Measurements from ENCODE around the gene THOC1.

DNA sequence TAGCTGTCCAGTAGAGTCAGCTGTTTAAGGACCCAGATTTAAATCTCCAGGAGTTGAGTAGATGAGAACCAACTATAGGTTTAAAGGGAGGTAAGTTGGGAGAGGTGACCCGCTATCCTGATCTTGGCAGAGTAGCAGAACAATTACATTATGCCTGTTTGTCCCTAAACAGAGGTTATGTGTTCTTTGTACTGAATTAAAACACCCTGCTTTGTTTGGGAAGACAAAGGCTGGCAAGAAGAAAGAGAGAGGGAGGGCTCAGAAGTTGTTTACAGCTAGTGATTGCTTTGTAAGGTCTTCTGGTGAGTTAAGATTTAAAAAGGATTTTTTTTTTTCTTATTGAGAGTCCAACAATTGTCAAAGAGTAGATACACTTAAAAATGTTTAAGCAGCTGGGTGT is 72.2 kb downstream of the THOC1 start:
- TF ChIP-seq MYC (IDR thresholded peaks at IDR 0.05; ENCODE audit: low read depth, low read length) (no peak), EZH2 (IDR thresholded peaks at IDR 0.05; ENCODE audit: borderline replicate concordance, low read depth, low read length, severe bottlenecking) (no peak), POLR2A (IDR thresholded peaks at IDR 0.05; ENCODE audit: low read depth, low read length) (no peak), POLR2AphosphoS5 (IDR thresholded peaks at IDR 0.05; ENCODE audit: insufficient read depth, low read depth, low read length) (no peak), JUN (IDR thresholded peaks at IDR 0.05; ENCODE audit: borderline replicate concordance, insufficient read depth, insufficient read length, low read depth) (no peak), GATA2 (IDR thresholded peaks at IDR 0.05; ENCODE audit: insufficient read depth, insufficient read length, low read depth, low read length) (no peak), FOS (IDR thresholded peaks at IDR 0.05; ENCODE audit: borderline replicate concordance, insufficient read depth, low read length) (no peak)
- TF ChIP-seq, protein P1, sequence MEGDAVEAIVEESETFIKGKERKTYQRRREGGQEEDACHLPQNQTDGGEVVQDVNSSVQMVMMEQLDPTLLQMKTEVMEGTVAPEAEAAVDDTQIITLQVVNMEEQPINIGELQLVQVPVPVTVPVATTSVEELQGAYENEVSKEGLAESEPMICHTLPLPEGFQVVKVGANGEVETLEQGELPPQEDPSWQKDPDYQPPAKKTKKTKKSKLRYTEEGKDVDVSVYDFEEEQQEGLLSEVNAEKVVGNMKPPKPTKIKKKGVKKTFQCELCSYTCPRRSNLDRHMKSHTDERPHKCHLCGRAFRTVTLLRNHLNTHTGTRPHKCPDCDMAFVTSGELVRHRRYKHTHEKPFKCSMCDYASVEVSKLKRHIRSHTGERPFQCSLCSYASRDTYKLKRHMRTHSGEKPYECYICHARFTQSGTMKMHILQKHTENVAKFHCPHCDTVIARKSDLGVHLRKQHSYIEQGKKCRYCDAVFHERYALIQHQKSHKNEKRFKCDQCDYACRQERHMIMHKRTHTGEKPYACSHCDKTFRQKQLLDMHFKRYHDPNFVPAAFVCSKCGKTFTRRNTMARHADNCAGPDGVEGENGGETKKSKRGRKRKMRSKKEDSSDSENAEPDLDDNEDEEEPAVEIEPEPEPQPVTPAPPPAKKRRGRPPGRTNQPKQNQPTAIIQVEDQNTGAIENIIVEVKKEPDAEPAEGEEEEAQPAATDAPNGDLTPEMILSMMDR (IDR thresholded peaks at IDR 0.05; ENCODE audit: extremely low read depth in 1 of 2, insufficient read depth in 1 of 2, low read depth in 1 of 2, low read length in 2 of 2), result no peak
- TF ChIP-seq, protein P2, sequence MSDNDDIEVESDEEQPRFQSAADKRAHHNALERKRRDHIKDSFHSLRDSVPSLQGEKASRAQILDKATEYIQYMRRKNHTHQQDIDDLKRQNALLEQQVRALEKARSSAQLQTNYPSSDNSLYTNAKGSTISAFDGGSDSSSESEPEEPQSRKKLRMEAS (IDR thresholded peaks at IDR 0.05; ENCODE audit: insufficient read depth, insufficient read length), result no peak
